GM19043 (cell line): ENCODE results near the gene RFT1.
"Not testable (repeated sequence)": the region's sequence is repeated elsewhere in the genome, so short reads cannot be mapped to it uniquely, and the experiment has no call there.

ENCODE experiments used
- ATAC-seq: cut with Tn5 transposase; IDR thresholded peaks from one replicate; pipeline ENCODE4 v1.9.1; 2021; ENCODE audit warnings: low read depth; ENCODE audit not compliant: unreplicated experiment

The RFT1 gene

GRCh38 chr3:53073553-53074365 lies 56.5 kb downstream of the RFT1 start:
- ATAC-seq: no peak

GRCh38 chr3:53072653-53073552 lies 57.3 kb downstream of the RFT1 start:
- ATAC-seq: peak; percentile 87

- no peak for ATAC-seq
These were observed 58.3 kb downstream of the RFT1 start for GRCh38 chr3:53071882-53072431.

DNA sequence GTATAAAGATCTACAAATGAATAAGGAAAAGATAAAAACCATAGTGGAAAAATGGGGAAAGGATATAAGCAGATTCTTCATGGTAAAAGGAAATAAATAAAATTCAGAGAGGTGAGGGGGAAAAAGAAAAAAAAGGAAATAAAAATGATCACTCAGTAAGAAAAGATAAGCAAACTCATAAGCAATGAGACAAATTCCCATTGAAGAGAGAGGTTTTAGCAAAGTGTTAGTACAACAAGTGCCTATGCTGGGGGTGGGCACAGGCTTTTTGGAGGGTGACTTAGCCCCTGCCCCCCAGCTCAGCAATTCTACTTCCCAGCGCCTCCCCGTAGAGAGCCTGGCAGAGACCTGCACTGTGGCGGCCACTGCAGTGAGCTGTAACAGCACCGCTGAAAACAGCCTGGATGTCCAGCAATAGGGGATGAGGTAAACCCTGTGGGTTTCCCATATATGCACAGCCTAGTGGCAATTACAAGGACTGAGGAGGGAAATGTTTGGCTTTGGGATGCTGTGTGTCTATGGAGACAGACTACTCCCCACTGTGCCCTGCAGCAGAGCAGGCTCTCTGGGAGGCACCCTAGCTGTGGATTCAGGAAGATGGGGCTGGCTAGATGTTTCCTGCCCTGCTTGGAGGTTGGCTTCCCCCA lies 60.7 kb downstream of the RFT1 start:
- no peak for ATAC-seq

DNA sequence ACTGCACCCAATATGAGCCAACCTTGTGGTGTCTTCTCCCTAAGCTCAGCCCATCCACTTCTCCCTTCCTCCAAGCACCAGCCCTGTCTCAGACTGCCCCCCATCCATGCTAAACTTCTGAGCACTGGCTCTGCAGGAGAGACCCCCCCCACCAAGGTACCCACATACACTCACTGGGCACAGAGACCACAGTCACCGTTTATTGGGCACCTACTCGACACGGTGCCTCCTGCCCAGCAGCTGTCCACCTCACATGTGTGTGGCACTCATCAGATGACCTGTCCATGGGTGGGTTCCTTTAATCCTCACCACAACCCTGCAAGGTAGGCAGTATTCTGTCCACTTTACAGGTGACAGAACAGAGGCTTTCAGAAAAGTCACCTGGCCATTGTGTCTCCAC lies 62.1 kb downstream of the RFT1 start:
- ATAC-seq: no peak

DNA sequence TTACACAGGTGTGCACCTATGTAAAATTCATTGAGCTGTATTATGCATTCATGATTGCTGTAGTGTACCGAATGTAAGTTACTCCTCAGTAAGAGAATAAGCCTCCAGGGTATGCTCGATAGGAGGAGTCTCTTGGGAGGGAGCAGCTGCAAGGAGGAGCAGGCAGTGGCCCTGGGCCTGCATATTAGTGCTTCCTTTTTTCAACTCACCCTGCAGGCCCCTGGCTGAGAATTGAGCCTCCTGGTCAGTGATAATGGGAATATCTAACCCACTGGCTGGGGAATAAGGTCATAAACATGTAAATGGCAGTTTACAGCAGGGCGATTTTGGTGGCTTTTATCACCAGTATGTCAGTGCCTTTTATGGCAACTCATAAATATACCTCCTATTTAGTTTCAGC lies 62.7 kb downstream of the RFT1 start:
- ATAC-seq: no peak

DNA sequence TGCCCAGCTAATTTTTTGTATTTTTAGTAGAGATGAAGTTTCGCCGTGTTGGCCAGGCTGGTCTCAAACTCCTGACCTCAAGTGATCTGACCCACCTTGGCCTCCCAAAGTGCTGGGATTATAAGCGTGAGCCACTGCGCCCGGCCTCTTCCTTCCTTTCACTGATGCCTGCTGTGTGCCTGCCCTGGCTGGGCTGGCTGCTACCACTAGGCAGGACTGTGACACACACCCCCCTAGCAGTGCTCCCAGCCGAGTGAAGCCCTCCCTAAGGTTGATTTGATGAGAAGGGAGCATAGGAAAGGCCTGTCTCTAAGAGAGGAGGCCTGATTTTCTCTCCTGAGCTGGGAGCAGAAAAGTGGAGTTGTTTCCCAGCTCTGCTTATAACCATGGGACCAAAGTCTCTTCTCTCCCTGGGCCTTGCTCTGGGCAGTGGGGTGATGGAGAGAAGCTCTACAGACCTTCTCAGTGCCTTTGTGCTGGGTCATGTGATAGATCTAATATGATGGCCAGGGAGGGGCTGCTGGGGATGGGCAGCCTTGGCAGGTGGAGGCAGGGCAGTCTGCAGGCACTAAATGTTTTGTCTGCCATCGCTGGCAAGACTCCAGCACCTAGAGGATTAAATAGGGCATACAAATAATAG lies 64.3 kb downstream of the RFT1 start:
- ATAC-seq: no peak

DNA sequence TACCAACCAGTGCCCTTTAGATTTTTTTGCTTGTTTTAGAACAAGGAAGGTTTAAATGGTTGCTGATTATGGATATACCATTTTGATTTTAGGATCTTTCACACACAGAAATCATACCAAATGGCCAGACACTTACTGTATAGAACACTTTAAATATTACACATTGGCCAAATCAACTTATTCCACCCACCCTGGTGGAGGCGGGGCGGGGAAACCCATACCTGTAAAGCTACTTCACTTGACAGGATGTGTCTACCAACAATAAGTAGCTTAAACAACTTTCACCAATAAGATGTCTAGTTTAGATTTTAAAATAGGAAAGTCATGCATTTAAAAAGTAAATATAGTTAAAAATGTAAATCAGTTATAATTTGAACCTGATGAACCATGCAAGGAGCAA lies 67.3 kb downstream of the RFT1 start:
- ATAC-seq: no peak

DNA sequence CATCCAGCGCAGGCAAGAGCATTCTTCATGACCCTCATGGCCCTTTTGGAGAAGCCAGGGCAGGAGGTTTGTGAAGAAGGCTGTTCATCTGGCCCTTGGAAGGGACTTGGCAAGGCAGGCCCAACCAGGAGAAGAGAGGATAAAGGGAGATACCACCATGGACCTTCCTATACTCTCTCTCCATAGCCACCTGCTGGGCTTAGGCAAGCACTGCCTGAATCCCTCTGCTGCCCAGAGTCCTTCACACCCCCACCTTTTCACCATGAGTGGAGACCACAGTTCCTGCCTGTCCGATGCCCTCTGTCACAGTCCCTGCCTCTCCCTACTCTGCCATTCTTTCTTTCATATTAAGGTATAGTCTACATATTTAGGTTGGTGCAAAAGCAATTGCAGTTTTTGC lies 73.8 kb downstream of the RFT1 start:
- ATAC-seq: no peak

GRCh38 chr3:53054233-53054632 lies 76.0 kb downstream of the RFT1 start:
- ATAC-seq: not testable (repeated sequence)

DNA sequence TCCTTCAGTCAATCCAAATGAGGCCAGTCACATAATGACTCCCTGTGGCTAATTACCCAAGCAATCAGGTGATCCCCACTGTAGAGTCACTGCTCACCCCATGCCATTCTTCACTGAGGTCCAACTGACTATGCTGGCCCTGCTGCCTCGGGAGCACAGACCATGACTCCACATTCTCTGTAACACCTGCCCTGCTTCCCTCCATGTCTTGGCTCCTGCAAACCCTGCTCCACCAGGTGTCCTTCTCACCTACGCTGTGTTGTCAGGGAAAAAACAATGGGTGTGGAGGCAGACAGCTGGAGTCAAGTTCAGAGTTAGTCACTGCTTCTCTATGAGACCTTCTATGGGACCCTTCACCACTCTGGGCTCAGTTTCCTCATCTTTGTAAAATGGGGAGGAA lies 78.3 kb downstream of the RFT1 start:
- no peak for ATAC-seq

DNA sequence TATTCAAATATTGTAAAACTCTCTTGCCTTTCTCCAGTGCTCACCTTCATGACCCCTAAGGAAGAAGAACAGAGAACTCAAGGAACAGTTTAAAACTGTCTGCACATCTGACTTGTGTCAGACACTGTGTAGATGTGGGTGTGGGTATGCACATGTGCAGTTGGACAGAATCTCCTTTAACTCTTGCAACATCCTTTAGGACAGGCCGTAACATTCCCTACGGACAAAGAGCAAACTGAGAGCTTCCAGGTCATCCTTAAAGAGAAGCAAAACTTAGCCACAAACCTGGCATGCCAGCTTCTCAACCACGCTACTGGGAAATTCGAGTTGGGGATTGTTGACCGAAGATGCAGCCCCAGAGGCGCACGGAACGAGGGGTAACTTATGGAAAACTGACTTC lies 80.2 kb downstream of the RFT1 start:
- ATAC-seq: no peak

GRCh38 chr3:53046171-53047170 lies 83.8 kb downstream of the RFT1 start:
- no peak for ATAC-seq

- no peak for ATAC-seq
These were observed 84.6 kb downstream of the RFT1 start, which contains the start of gene SFMBT1 for GRCh38 chr3:53045518-53046170. SFMBT1 (minus strand) TSS chr3:53046073; CDS start chr3:52969128, 76,945 bp downstream.

DNA sequence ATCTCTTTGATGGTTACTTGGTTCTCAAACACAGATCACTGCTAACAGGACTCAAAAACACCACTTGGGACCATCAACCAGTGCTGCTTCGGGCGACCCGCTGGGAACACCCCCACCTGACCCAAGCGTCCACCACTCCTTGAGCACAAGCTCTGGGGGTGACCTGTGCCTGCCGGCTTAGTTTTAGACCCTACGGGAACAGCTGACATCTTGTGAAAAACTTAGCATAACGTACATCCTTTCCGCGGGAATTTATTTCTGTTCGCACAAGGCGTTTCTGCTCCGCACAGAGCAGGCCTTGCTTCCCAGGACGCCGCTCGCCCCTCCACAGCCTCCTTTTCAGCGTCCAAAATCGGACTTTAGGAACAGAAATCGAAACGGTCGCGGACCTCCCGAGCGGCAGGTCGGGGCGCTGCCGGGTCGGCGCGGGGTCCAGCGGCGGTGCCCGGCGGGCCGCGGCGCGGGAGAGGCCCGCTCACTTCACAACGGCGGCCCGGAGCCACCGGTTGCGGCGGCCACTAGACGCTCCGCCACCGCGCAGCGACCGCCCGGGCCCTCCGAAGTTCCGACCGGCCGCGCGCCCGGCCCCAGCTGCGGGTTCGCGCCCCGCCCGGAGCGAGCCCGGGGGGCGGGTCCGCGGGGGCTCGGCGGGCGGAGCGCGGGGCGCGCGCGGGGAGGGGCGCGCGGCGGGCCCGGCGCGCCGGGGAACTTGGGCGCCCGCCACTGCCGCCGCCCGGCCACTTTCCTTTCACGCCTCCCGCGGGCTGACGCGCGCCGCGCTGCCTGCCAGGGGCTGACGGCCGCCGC lies 85.3 kb downstream of the RFT1 start:
- ATAC-seq: no peak

GRCh38 chr3:53044371-53044710 lies 85.9 kb downstream of the RFT1 start:
- ATAC-seq: no peak

GRCh38 chr3:53043738-53044137 lies 86.5 kb downstream of the RFT1 start:
- no peak for ATAC-seq

DNA sequence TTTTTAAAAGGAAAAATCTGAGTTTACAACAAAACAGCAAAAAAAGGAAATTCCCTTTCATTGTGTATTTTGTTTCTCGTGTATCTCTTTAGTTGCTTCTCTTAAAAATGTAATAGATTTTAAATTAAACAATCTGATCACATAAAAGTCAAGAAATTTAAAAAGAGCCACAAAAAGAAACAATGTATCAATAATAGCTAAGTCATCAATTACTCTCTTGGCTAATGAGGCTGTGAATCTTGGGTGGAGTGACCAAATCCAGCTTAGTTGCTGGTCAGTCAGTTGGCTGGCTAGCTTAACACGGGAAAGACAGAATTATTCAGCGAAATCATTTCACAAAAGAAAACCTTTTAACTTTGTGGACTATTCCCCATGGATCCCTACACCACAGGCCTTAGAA lies 87.6 kb downstream of the RFT1 start:
- no peak for ATAC-seq
